Gastroesophageal sphincter (tissue), 3 donors: ENCODE data around the gene SWAP70.

Experiments used
- EP300 ChIP-seq: sonication (generic); formaldehyde crosslinking; IDR thresholded peaks from one replicate; pipeline ENCODE4 v1.6.1; 2017; ENCODE audit warnings: antibody characterized with exemption, mild to moderate bottlenecking
- POLR2A ChIP-seq, 2 donors: fragments of 450-650 bp; IDR thresholded peaks; one replicate each; pipeline ENCODE4 v1.6.1; 2017; ENCODE audit warnings: antibody characterized with exemption in 2 of 2, mild to moderate bottlenecking in 2 of 2, moderate library complexity in 1 of 2
- POLR2AphosphoS5 ChIP-seq: sonication (generic); formaldehyde crosslinking; IDR thresholded peaks from one replicate; pipeline ENCODE4 v1.6.1; 2017; ENCODE audit warnings: antibody characterized with exemption
- TF ChIP-seq, protein P1 (sequence below), 4 experiments: fragments of 200-600 bp in 2 of 4; fragments of 450-650 bp in 2 of 4; sonication (generic) in 1 of 4; IDR thresholded peaks; one replicate each; pipeline ENCODE4 v1.5.1; 2017 to 2019; ENCODE audit warnings: antibody characterized with exemption in 4 of 4, mild to moderate bottlenecking in 2 of 4, moderate library complexity in 2 of 4

DNA sequence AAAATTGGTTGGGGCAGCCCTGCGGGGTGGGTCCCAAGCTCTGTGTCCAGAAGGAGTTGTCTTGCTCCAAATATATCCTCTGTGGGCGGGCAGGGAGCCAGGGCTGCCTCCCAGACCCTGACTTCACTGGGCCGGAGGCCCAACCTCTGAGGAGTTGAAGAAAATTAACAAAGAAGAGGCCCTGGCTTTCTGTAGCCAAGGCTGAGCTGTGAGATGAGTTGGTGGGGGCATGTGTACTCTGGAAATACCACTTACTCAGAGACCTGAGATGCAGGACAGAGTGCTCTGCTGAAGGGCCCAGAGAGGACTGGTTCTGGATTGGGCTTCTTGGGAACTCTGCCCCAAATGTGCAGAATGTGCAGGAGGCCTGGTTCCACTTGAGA, 96.3 kb downstream of the SWAP70 start:
- TF ChIP-seq, protein P1, sequence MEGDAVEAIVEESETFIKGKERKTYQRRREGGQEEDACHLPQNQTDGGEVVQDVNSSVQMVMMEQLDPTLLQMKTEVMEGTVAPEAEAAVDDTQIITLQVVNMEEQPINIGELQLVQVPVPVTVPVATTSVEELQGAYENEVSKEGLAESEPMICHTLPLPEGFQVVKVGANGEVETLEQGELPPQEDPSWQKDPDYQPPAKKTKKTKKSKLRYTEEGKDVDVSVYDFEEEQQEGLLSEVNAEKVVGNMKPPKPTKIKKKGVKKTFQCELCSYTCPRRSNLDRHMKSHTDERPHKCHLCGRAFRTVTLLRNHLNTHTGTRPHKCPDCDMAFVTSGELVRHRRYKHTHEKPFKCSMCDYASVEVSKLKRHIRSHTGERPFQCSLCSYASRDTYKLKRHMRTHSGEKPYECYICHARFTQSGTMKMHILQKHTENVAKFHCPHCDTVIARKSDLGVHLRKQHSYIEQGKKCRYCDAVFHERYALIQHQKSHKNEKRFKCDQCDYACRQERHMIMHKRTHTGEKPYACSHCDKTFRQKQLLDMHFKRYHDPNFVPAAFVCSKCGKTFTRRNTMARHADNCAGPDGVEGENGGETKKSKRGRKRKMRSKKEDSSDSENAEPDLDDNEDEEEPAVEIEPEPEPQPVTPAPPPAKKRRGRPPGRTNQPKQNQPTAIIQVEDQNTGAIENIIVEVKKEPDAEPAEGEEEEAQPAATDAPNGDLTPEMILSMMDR (IDR thresholded peaks at IDR 0.05): no peak
- peak; percentile 13 for TF ChIP-seq POLR2AphosphoS5
- no peak for TF ChIP-seq EP300
- no peak for TF ChIP-seq POLR2A (IDR thresholded peaks at IDR 0.05)
